Astrocyte of the cerebellum (primary cell): ENCODE measurements around the gene COLEC11.

Experiments used
- DNase-seq: peaks from one replicate; pipeline ENCODE4 v3.0.0-alpha.2; 2011; ENCODE audit warnings: low read depth
- H3K4me3 ChIP-seq: 2 replicates; pipeline ENCODE4 v1.5.1; 2011; ENCODE audit warnings: mild to moderate bottlenecking, low read depth, low read length, moderate library complexity
- in situ Hi-C: cut with HindIII; loops from 2 replicates; pipeline ENCODE4 v1.10.0; 2017; ENCODE audit warnings: low sequenced_read_pairs
- TF ChIP-seq, protein P1 (sequence below): IDR thresholded peaks from 2 replicates; pipeline ENCODE4 v1.5.1; 2012; ENCODE audit warnings: low read length, low read depth, moderate library complexity, mild to moderate bottlenecking; ENCODE audit errors: missing control alignments

Gene COLEC11

DNA sequence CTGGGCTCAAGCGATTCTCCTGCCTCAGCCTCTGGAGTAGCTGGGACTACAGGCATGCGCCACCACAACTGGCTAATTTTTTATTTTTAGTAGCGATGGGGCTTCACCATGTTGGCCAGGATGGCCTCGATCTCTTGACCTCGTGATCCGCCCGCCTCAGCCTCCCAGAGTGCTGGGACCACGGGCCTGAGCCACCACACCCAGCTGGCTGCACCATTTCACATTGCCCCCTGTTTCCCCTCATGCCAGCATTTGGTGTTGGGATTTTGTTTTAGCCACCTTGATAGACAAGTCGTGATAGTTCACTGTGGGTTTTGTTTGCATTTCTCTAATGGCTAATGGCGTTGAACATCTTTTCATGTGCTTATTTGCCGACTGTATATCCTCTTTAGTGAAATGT lies 5.8 kb upstream of the COLEC11 start:
- TF ChIP-seq, protein P1, sequence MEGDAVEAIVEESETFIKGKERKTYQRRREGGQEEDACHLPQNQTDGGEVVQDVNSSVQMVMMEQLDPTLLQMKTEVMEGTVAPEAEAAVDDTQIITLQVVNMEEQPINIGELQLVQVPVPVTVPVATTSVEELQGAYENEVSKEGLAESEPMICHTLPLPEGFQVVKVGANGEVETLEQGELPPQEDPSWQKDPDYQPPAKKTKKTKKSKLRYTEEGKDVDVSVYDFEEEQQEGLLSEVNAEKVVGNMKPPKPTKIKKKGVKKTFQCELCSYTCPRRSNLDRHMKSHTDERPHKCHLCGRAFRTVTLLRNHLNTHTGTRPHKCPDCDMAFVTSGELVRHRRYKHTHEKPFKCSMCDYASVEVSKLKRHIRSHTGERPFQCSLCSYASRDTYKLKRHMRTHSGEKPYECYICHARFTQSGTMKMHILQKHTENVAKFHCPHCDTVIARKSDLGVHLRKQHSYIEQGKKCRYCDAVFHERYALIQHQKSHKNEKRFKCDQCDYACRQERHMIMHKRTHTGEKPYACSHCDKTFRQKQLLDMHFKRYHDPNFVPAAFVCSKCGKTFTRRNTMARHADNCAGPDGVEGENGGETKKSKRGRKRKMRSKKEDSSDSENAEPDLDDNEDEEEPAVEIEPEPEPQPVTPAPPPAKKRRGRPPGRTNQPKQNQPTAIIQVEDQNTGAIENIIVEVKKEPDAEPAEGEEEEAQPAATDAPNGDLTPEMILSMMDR = no peak
- H3K4me3 ChIP-seq = no peak overlapping the region
- in situ Hi-C loops = no loop called here
- DNase-seq = no peak

DNA sequence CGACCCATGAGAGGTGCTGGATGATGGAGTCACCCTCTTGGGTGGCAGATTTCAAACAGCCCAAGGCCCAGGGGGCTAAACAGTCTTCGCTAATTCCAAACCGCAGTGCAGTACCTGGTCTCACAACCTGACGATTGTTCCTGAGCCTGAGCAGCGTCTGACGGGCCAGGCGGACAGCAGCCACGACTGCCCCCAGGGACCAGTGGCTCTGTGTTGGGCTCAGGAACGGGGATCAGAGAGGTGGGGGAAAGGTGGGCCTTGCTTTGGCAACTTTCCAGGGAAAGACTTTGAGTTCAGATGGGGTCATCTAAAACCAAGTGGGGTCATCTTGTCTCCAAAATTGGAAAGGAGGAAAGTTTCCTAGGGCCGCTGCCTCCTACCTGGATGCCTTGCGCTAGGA lies 492 bp downstream of the COLEC11 start:
- TF ChIP-seq, protein P1 = no peak
- in situ Hi-C loops = no loop called here
- DNase-seq = no peak
- H3K4me3 ChIP-seq = no peak overlapping the region

DNA sequence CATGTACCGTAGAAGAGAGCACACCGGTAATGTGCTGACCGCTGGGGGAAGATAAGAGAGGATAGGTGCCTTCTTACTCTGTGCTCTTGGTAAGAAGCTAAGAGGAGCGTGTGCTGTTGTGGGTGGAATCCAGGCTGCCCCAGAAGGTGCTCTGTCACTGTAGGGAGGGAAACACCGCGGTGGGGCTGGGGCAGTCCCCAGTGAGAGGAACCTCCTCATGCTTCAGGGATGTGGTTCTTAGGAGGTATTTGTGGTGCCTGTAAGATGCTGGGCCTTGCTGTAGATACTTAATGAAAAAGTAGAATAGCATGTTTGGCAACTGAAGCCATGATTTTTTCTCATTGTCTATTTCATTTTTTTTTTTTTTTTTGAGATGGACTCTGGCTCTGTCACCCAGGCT lies 1.1 kb downstream of the COLEC11 start:
- DNase-seq = no peak
- no peak overlapping the region for H3K4me3 ChIP-seq
- TF ChIP-seq, protein P1 = no peak
- in situ Hi-C loops = no loop called here

DNA sequence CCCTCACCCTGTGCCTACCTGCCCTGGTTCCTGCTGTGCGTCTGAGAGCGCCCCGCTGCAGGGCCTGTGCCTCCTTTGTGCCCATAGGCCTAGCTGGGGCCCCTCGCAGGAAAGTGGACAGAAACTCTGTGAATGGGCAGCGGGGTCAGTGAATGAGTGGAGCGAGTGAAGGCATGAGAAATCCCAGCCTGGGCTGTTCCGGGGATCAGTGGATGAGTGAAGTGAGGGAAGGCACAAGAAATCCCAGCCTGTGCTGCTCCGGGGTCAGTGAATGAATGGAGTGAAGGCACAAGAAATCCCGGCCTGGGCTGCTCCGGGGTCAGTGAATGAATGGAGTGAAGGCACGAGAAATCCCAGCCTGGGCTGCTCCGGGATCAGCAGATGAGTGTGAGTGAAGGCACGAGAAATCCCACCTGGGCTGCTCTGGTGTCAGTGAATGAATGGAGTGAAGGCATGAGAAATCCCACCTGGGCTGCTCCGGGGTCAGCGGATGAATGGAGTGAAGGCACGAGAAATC lies 2.0 kb downstream of the COLEC11 start:
- DNase-seq = no peak
- no peak overlapping the region for H3K4me3 ChIP-seq
- TF ChIP-seq, protein P1 = no peak
- in situ Hi-C loops = no loop called here

DNA sequence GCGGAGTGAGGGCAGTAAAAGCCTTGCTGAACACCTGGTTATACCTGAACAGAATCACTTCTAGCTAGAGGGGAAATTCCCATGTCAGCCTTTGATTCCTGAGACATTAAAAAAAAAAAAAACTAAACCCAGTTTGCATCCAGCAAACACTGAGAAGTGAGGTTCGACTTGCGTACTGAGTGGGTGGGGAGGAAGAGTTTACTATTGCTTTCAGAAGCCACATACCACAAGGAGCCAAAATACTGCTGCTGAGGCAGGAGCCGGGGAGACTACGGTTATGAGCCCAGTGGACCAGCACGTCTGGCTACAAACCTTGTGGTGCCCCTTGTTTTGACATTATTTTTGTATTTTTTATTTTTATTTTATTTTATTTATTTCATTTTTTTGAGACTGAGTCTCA lies 2.7 kb downstream of the COLEC11 start:
- no peak for DNase-seq
- TF ChIP-seq, protein P1 = no peak
- no peak overlapping the region for H3K4me3 ChIP-seq
- in situ Hi-C loops = no loop called here

DNA sequence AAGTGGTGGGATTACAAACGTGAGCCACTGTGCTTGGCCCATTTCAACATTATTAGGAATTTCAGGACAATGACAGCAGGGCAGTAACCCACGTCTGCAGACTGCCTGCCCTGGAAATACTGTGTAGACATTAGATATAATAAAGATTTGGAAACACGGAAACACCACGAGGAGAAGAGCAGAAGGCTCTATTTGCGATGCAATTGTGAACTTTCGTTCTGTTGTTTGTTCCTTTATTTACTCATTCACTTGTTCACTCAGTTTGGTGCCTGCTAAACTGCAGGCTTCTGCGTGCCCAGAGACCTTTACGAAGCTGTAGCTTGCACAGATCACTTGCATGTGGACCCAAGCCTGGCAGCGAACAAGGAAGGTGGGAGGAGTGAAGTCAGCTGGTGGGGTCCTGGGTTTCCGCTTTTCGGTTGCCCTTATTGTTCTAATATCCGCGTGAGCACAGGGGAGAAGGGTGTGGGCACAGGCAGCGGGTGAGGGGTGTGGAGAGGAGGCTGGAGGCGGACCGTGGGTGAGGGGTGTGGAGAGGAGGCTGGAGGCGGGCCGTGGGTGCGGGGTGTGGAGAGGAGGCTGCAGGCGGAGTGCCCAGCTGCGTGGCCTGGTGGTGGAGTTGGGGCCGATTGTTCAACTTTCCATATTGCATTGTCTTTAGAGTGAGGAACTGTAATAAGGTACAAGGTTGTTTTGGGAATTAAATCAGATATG lies 3.4 kb downstream of the COLEC11 start:
- TF ChIP-seq, protein P1 = no peak
- in situ Hi-C loops = no loop called here
- no peak overlapping the region for H3K4me3 ChIP-seq
- no peak for DNase-seq
